Neuron (in vitro differentiated cells): Measurements from ENCODE around the gene YBEY.
A peak's percentile ranks its signal among the peaks of the same experiment; 100 is the strongest.

Source experiments
- H2AFZ ChIP-seq: one replicate; pipeline ENCODE4 v1.6.1; 2013; ENCODE audit warnings: low read depth, mild to moderate bottlenecking, inconsistent platforms, low read length, moderate library complexity
- H3K27me3 ChIP-seq: one replicate; pipeline ENCODE4 v1.6.1; 2013; ENCODE audit warnings: low read length; ENCODE audit not compliant: insufficient read depth
- H3K36me3 ChIP-seq: one replicate; pipeline ENCODE4 v1.6.1; 2013; ENCODE audit warnings: low read length; ENCODE audit not compliant: insufficient read depth
- H3K4me1 ChIP-seq: one replicate; pipeline ENCODE4 v1.6.1; 2013; ENCODE audit warnings: low read length; ENCODE audit not compliant: insufficient read depth
- H3K4me3 ChIP-seq: 2 replicates; pipeline ENCODE4 v1.5.1; 2013; ENCODE audit warnings: mild to moderate bottlenecking, low read length, moderate library complexity
- H3K9me3 ChIP-seq: one replicate; pipeline ENCODE4 v1.6.1; 2013; ENCODE audit warnings: low read length

YBEY gene

DNA sequence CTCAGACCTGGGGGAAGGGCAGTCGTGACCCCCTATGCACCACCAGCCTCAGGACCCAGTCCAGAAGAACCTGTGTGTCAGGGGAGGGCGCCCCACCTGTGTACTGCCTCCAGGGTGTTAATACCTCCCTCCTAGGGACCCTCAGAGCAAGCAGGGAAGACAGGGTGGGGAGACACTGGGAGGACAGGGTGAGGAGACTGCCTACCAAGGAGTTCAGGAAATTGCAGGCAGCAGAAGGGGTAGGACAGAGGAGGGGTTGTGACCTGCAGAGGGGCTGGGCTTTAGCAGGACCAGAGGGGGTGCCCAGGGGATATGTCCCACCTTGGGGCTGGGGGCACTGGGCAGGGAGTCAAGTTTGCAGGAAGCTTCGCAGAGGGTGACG lies 32.3 kb downstream of the YBEY start:
- Histone ChIP-seq H3K36me3 (peaks cover 28% of the 10 kb centered on the region), H3K4me1 (peaks cover 24% of the 10 kb centered on the region), H3K9me3 (no peaks in the 10 kb centered on the region), H2AFZ (no peak overlapping the region), H3K27me3 (no peaks in the 10 kb centered on the region), H3K4me3 (no peak overlapping the region)

DNA sequence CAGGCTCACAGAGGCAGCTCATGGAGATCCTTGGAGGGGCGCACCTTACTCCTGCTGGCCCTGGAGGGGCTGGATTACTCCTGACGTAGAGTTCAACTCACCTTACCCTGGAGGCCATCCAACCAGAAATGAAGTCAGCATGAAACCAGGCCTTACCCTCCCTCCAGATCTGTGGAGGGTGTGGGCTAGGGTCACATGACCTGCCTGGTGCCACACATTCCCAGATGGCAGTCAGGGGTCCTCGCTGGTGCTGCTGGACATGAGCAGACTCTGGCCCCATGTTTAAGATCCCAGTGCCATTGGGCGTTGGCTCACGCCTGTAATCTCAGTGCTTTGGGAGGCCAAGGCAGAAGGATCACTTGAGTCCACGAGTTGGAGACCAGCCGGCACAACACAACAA lies 33.0 kb downstream of the YBEY start:
- peaks cover 24% of the 10 kb centered on the region for H3K4me1 ChIP-seq
- H3K27me3 ChIP-seq: no peaks in the 10 kb centered on the region
- H3K4me3 ChIP-seq: no peak overlapping the region
- H3K36me3 ChIP-seq: peaks cover 23% of the 10 kb centered on the region
- H3K9me3 ChIP-seq: no peaks in the 10 kb centered on the region
- H2AFZ ChIP-seq: no peak overlapping the region

DNA sequence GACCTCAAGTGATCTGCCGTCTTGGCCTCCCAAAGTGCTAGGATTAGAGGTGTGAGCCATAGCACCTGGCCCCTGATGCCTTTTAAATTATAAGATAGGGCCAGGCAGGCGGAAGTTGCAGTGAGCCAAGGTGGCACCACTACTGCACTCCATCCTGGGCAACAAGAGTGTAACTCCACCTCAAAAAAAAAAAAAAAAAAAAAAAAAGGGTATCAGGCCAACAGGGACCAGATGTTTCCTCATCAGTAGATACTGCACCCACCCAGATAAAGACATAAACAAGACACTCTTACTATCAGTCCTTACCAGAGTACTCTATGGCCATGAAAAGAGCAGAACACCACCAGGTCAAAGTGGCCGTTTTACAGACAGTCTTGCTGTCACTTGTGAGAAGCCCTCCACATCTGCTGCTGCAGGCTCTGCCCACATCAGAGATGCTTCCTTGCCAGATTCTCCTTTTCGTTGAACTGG lies 34.2 kb downstream of the YBEY start:
- no peak overlapping the region for H3K4me3 ChIP-seq

DNA sequence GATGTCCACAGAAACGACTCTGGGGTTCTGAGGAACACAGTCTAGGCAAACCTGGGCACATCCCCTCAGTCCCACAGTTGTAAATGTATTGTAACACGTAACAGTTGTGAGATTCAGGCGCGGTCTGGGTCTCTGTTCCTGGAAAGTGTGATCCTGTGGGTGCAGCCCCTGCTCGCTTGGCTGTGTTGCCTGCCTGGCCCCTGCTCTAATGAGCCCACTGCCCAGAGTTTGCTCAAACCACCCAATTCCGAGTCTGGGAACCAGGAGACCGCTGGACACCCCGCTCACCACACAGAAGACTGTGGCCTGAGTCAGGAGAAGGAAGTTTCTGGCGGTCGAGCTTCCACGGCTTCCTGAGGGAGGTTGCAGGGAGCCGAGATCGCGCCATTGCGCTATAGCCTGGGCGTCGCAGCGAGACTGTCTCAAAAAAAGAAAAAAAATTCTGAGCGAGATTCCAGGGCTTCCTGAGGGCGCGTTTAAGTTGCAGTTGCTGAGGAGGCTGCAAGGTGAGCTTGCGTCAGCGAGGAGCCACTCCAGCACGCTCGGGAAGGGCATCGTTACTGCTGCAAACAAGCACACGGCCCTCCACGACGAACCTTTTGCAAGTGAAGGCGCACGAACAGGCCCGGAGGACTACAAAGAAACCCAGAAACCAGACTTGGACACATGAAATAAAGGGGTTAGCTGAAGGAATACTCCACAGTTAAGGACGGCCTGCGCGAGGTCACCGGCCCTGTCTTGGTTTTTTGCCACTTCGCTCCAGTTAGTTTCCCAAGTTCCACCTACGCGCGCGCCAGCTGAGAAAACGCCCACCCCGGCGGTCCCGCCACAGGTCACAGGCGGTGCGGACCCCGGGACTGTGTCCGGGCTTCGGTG lies 36.4 kb downstream of the YBEY start:
- Histone ChIP-seq H3K36me3 (peaks cover 17% of the 10 kb centered on the region), H3K9me3 (no peaks in the 10 kb centered on the region)

More for the DNA sequence above, 34.2 kb downstream of the YBEY start:
- Histone ChIP-seq H3K9me3 (no peaks in the 10 kb centered on the region), H3K36me3 (peaks cover 18% of the 10 kb centered on the region), H2AFZ (no peak overlapping the region), H3K4me1 (peaks cover 24% of the 10 kb centered on the region), H3K27me3 (no peaks in the 10 kb centered on the region)

DNA sequence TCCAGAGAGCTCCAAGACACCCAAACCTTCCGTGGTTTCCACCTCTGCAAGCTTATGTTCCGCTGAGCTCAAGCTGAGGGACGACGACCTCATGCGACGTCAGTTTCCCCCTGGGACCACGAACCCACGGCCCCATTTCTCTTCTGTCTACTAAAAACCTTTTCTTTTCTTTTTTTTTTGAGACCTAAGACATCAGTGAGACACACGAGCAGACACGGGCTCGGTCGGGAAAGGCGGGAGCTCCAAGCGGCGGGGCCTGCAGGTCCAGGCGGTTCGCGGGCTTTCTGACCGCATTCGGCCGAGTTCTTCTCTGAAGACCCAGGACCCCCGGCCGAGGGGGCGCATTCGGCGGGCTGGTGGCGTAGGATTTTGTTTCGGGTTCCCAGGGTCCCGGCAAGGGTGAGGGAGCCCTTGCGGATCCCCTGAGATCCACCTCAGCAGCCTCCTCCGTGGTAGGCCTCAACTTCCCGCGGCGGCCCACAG lies 37.1 kb downstream of the YBEY start:
- Histone ChIP-seq H3K4me1 (peaks cover 29% of the 10 kb centered on the region), H3K9me3 (no peaks in the 10 kb centered on the region), H2AFZ (peak overlapping the region; percentile 70), H3K4me3 (peak overlapping the region; percentile 99), H3K36me3 (peaks cover 22% of the 10 kb centered on the region), H3K27me3 (no peaks in the 10 kb centered on the region)

More for the DNA sequence above, 36.4 kb downstream of the YBEY start:
- Histone ChIP-seq H2AFZ (peak overlapping the region; percentile 70), H3K4me1 (peaks cover 29% of the 10 kb centered on the region), H3K4me3 (peak overlapping the region; percentile 99), H3K27me3 (no peaks in the 10 kb centered on the region)

DNA sequence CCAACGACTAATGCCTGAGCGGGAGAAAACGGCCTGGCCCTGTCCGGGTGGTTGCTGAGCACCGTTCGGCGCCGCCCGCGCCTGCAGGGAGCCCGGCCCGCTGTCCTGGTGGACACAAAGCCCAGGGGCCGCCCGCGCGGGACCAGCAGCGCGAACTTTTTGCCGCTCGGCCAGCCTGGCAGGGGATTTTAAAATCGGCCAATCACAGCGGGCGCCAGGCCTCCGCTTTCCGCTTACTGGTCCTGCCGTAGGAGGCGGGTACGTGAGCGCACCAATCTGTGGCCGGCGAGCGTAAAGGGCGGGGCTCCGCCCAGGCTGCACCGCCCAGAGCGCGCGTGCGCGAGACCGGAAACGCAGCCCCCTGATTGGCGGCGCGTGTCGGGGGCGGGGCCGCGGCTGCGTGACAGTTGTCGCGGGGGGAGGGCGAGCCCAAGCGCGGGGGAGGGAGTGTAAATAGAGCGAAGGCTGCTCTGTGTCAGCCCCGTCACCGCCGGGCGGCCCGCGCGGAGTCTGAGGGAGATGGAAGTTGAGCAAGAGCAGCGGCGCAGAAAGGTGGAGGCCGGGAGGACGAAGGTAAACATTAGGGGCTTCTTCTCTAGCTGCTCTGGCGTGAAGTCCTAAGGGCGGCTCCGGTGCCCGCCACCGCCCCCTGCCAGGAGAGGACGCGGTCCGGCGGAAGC lies 37.7 kb downstream of the YBEY start, which contains the start of the genes C21orf58 and PCNT:
TSS of gene C21orf58 (minus strand) at position 161 of the 680 bp plus-strand sequence. CDS start 1,132 bp downstream, outside the sequence.
TSS of gene PCNT (plus strand) at position 447 of the 680 bp plus-strand sequence. CDS start at position 520, 73 bp downstream.
- peaks cover 29% of the 10 kb centered on the region for H3K4me1 ChIP-seq
- peaks cover 28% of the 10 kb centered on the region for H3K36me3 ChIP-seq
- peak within 1 kb of the TSS; percentile 99 for H3K4me3 ChIP-seq
- H2AFZ ChIP-seq: peak within 1 kb of the TSS; percentile 93
- H3K27me3 ChIP-seq: no peaks in the 10 kb centered on the region
- H3K9me3 ChIP-seq: no peaks in the 10 kb centered on the region

DNA sequence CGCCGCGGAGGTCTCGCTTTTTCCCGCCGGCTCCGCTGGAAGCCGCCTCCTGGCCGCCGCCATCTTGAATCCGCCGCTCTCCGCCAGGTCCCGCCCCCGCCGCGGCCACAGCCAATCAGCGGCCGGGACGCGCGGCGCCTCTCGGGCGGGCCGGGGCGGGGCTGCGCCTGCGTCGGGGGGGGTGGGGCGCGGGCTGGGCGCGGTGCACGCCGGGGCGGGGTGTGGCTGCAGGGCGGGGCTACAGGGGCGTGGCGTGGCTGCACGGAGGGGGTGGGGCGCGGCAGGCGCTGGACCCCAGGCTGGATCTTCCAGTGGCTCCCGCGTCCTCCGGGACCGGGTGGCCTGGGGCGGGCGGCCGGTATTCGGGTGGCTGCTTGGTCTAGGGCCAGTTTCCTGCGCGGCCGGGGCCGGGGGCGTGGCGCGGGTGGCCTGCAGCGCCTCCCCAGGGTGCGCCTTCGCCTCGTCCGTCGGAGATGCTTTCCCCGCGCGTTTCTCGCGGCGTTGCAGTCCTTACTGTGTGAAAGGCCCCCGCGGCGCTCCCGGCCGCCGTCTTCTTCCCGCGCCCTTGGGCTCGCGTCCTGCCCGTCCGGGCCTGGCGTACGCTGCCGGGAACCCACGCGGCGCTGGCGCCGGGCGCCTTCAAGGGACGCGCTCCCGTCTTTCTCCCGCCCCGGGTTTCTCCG lies 38.4 kb downstream of the YBEY start:
- peaks cover 29% of the 10 kb centered on the region for H3K4me1 ChIP-seq
- peak overlapping the region; percentile 93 for H2AFZ ChIP-seq
- no peaks in the 10 kb centered on the region for H3K27me3 ChIP-seq
- H3K36me3 ChIP-seq: peaks cover 35% of the 10 kb centered on the region
- H3K4me3 ChIP-seq: peak overlapping the region; percentile 99
- no peaks in the 10 kb centered on the region for H3K9me3 ChIP-seq

DNA sequence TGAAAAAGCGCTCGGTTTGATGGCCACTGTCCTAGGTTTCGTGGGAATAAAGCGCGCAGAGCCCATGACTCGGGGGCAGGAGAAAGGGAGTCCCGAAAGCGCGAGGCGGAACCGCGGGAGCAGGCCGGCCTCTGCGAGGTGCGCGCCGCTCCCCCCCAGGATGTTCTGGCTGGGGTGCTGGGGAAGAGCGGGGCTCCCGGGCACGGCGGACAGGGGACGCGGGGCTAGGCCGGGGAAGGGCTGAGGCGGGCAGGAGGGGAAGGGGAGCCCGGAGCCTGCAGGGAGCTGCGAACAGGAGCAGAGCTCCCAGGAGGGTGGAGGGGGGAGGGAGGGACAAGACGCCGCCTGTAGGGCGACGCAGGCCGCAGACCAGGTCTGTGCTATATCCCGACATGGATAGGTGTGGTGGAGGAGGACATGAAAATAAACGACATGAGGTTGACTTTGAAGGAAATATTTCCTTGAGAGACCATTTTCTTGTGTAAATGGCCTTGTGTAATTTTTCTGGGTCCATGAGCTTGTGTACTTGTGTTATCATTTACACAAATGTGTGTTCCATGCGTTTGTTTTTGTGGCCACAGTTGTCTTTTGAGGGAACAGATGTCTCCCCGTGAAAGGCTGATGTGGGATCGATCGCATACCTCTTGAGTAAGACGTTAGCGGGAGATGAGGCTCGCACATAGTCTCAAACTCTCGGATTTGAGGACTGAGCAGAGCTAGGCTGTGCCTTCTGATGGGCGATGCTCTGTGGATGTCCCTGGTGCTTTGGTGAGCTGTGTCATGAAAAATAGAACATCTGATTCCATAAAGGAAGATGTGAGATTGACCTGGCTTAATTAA lies 39.2 kb downstream of the YBEY start:
- peaks cover 29% of the 10 kb centered on the region for H3K4me1 ChIP-seq
- no peaks in the 10 kb centered on the region for H3K9me3 ChIP-seq
- H3K27me3 ChIP-seq: no peaks in the 10 kb centered on the region
- peak overlapping the region; percentile 93 for H2AFZ ChIP-seq
- H3K4me3 ChIP-seq: peak overlapping the region; percentile 93
- peaks cover 42% of the 10 kb centered on the region for H3K36me3 ChIP-seq

DNA sequence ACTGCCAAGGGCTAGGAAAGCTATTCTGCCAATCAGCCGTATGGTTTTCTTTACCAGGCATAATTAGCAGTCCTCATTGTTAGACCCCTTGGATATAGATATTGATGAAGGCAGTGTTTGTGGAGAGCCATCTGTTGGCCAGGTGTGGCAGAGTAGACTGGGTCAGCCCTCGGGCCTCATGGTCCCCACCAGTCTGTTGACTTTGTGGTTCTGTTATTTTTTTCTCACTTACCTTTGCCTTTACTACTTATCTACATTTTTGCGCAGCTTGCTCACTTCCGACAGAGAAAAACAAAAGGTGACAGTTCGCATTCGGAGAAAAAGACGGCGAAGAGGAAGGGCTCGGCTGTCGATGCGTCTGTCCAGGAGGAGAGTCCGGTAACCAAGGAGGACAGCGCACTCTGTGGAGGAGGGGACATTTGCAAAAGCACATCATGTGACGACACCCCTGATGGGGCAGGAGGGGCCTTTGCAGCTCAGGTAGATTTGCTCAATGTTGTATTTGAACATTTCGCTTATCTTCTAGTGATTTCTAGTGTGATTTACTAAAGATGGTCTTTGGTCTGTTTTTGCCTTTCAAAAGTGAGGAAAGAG lies 40.1 kb downstream of the YBEY start:
- Histone ChIP-seq H2AFZ (no peak overlapping the region), H3K9me3 (no peaks in the 10 kb centered on the region), H3K4me3 (no peak overlapping the region), H3K36me3 (peaks cover 38% of the 10 kb centered on the region), H3K4me1 (peaks cover 21% of the 10 kb centered on the region), H3K27me3 (no peaks in the 10 kb centered on the region)

DNA sequence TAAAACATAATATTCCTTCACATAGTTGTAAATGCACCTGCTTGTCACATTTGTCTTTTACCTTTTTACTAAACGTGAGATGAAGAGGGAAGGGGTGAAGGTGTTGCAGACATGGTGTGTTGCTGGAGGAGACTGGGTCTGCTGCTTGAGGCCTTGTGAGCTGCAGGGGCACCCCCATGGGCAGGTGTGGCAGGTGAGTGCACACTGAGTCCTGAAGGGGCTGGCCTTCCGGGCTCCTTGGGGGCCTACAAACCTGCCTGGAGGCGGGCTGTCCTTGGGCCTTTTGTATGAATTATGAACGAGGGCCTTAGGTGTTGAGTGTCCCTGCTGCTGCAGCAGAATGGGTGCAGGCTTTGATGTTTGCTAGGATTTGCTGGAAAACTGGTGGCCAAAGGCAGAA lies 41.6 kb downstream of the YBEY start:
- peaks cover 40% of the 10 kb centered on the region for H3K36me3 ChIP-seq

DNA sequence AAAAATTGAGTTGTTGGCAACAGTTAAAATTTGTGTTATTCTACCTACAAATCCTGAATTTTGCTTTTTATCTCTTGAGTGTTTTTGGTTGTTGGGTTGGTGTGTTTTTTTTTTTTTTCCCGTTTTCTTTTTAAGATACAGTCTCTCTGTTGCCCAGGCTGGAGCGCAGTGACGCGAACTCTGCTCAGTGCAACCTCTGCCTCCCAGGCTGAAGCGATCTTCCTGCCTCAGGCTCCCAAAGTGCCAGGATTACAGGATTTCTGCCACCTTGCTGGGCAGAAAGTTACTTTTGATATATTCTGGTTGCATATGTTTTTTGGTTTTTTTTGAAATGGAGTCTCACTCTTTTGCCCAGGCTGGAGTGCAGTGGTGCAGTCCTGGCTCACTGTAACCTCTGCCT lies 42.0 kb downstream of the YBEY start:
- no peaks in the 10 kb centered on the region for H3K9me3 ChIP-seq
- no peak overlapping the region for H2AFZ ChIP-seq
- H3K36me3 ChIP-seq: peaks cover 42% of the 10 kb centered on the region
- peaks cover 4% of the 10 kb centered on the region for H3K4me1 ChIP-seq
- no peaks in the 10 kb centered on the region for H3K27me3 ChIP-seq
- no peak overlapping the region for H3K4me3 ChIP-seq

More for the DNA sequence above, 41.6 kb downstream of the YBEY start:
- peaks cover 6% of the 10 kb centered on the region for H3K4me1 ChIP-seq
- H3K4me3 ChIP-seq: no peak overlapping the region
- H3K27me3 ChIP-seq: no peaks in the 10 kb centered on the region
- no peaks in the 10 kb centered on the region for H3K9me3 ChIP-seq
- H2AFZ ChIP-seq: no peak overlapping the region

DNA sequence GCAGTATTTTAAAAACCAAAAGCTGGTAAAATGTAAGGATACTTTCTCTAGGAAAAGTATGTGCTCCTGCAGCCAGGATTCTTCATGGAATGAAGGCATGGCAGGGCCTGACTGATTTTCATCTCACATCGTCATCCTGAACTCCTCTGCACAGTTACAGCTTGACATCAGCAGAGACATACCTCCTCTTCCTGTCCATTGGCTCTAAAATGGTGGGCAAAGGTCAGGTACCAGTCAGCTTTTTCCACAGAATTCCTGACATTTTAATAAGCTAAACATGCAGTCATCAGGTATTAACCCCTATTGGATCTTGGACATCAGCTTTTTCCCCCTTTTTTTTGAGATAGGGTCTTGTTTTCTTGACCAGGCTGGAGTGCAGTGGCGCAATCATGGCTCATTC lies 43.7 kb downstream of the YBEY start:
- H3K36me3 ChIP-seq: peaks cover 50% of the 10 kb centered on the region
- no peak overlapping the region for H2AFZ ChIP-seq
- no peak overlapping the region for H3K4me3 ChIP-seq
- H3K9me3 ChIP-seq: no peaks in the 10 kb centered on the region
- no peaks in the 10 kb centered on the region for H3K27me3 ChIP-seq
- H3K4me1 ChIP-seq: peaks cover 4% of the 10 kb centered on the region
